ENCODE results near the gene MKLN1.

MKLN1 gene

GRCh38 chr7:131355917-131356777 lies 28.5 kb downstream of the MKLN1 start:
- DNase-seq: no peak

- no peak for DNase-seq
Observed at GRCh38 chr7:131357282-131357880, 29.7 kb downstream of the MKLN1 start.

- no peak for DNase-seq
Observed at GRCh38 chr7:131358636-131359035, 31.0 kb downstream of the MKLN1 start.

GRCh38 chr7:131359136-131359776 lies 31.6 kb downstream of the MKLN1 start:
- no peak for DNase-seq

GRCh38 chr7:131363719-131364118 lies 36.0 kb downstream of the MKLN1 start:
- no peak for DNase-seq

- DNase-seq: no peak
Observed at GRCh38 chr7:131364767-131365344, 37.2 kb downstream of the MKLN1 start.

- DNase-seq: no peak
Observed at GRCh38 chr7:131365838-131366237, 38.2 kb downstream of the MKLN1 start.

GRCh38 chr7:131369354-131369753 lies 41.7 kb downstream of the MKLN1 start:
- no peak for DNase-seq

GRCh38 chr7:131370523-131370968 lies 42.9 kb downstream of the MKLN1 start:
- DNase-seq: no peak

GRCh38 chr7:131371411-131371810 lies 43.7 kb downstream of the MKLN1 start:
- DNase-seq: no peak

- DNase-seq: no peak
Observed at GRCh38 chr7:131372554-131372953, 44.9 kb downstream of the MKLN1 start.

- no peak for DNase-seq
Observed at GRCh38 chr7:131374821-131375220, 47.1 kb downstream of the MKLN1 start.

- DNase-seq: no peak
Observed at GRCh38 chr7:131381069-131381838, 53.6 kb downstream of the MKLN1 start.

- no peak for DNase-seq
Observed at GRCh38 chr7:131383417-131384285, 56.0 kb downstream of the MKLN1 start.

GRCh38 chr7:131384286-131384635 lies 56.6 kb downstream of the MKLN1 start:
- no peak for DNase-seq

GRCh38 chr7:131385039-131385605 lies 57.4 kb downstream of the MKLN1 start:
- DNase-seq: no peak

GRCh38 chr7:131388126-131388525 lies 60.5 kb downstream of the MKLN1 start:
- DNase-seq: no peak

- no peak for DNase-seq
Observed at GRCh38 chr7:131390275-131390674, 62.6 kb downstream of the MKLN1 start.

GRCh38 chr7:131391145-131391544 lies 63.5 kb downstream of the MKLN1 start:
- no peak for DNase-seq

- DNase-seq: no peak
Observed at GRCh38 chr7:131400681-131401176, 73.1 kb downstream of the MKLN1 start.

GRCh38 chr7:131401194-131401593 lies 73.5 kb downstream of the MKLN1 start:
- no peak for DNase-seq
